Trophoblast cell (in vitro differentiated cells and primary cell): ENCODE results near the gene ADAMTSL3.
A peak's percentile ranks its signal among the peaks of the same experiment; 100 is the strongest.

Experiments used
- DNase-seq, 2 donors: peaks; one replicate each; pipeline ENCODE4 v3.0.0-alpha.2; 2016
- H2AFZ ChIP-seq: 2 replicates; pipeline ENCODE4 v1.6.1; 2013; ENCODE audit warnings: low read length, moderate library complexity, mild to moderate bottlenecking; ENCODE audit not compliant: insufficient read depth, poor library complexity
- H2AK5ac ChIP-seq: 2 replicates; pipeline ENCODE4 v1.6.1; 2013; ENCODE audit warnings: mild to moderate bottlenecking, low read length
- H2BK120ac ChIP-seq: 2 replicates; pipeline ENCODE4 v1.6.1; 2013; ENCODE audit warnings: low read length, mild to moderate bottlenecking, moderate library complexity; ENCODE audit not compliant: insufficient read depth, poor library complexity
- H2BK12ac ChIP-seq: 2 replicates; pipeline ENCODE4 v1.6.1; 2013; ENCODE audit warnings: mild to moderate bottlenecking, low read length, moderate library complexity
- H2BK5ac ChIP-seq: 2 replicates; pipeline ENCODE4 v1.6.1; 2013; ENCODE audit warnings: low read length, low read depth, moderate library complexity, mild to moderate bottlenecking; ENCODE audit not compliant: poor library complexity
- H3K14ac ChIP-seq: 2 replicates; pipeline ENCODE4 v1.6.1; 2013; ENCODE audit warnings: mild to moderate bottlenecking, low read length
- H3K18ac ChIP-seq: 2 replicates; pipeline ENCODE4 v1.6.1; 2013; ENCODE audit warnings: mild to moderate bottlenecking, low read length
- H3K23ac ChIP-seq: 2 replicates; pipeline ENCODE4 v1.6.1; 2013; ENCODE audit warnings: low read length
- H3K27ac ChIP-seq: 2 replicates; pipeline ENCODE4 v1.5.1; 2013; ENCODE audit warnings: low read depth, mild to moderate bottlenecking, inconsistent platforms, low read length, moderate library complexity
- H3K27me3 ChIP-seq: 2 replicates; pipeline ENCODE4 v1.6.1; 2013; ENCODE audit warnings: inconsistent platforms, mild to moderate bottlenecking, low read length, moderate library complexity; ENCODE audit not compliant: insufficient read depth
- H3K36me3 ChIP-seq, 2 experiments: 1 replicate in 1 of 2; 2 replicates in 1 of 2; pipeline ENCODE4 v1.6.1; 2013; ENCODE audit warnings: low read length in 2 of 2, mild to moderate bottlenecking in 2 of 2, moderate library complexity in 1 of 2; ENCODE audit not compliant: insufficient read depth in 2 of 2, control insufficient read depth in 1 of 2
- H3K4ac ChIP-seq: 2 replicates; pipeline ENCODE4 v1.6.1; 2013; ENCODE audit warnings: low read depth, mild to moderate bottlenecking, low read length, moderate library complexity
- H3K4me1 ChIP-seq, 2 experiments: 1 replicate in 1 of 2; 2 replicates in 1 of 2; pipeline ENCODE4 v1.6.1; 2013; ENCODE audit warnings: low read length in 2 of 2, mild to moderate bottlenecking in 2 of 2, moderate library complexity in 1 of 2; ENCODE audit not compliant: insufficient read depth in 2 of 2, control insufficient read depth in 1 of 2
- H3K4me2 ChIP-seq: 2 replicates; pipeline ENCODE4 v1.6.1; 2013; ENCODE audit warnings: inconsistent platforms, mild to moderate bottlenecking, low read length, moderate library complexity
- H3K4me3 ChIP-seq: 2 replicates; pipeline ENCODE4 v1.5.1; 2013; ENCODE audit warnings: mild to moderate bottlenecking, low read depth, low read length, inconsistent platforms
- H3K79me1 ChIP-seq: one replicate; pipeline ENCODE4 v1.6.1; 2013; ENCODE audit warnings: low read length
- H3K79me2 ChIP-seq: 2 replicates; pipeline ENCODE4 v1.6.1; 2013; ENCODE audit warnings: low read length, mild to moderate bottlenecking; ENCODE audit not compliant: control insufficient read depth, insufficient read depth, poor library complexity
- H3K9ac ChIP-seq: 2 replicates; pipeline ENCODE4 v1.6.1; 2013; ENCODE audit warnings: mild to moderate bottlenecking, low read length
- H3K9me3 ChIP-seq: 2 replicates; pipeline ENCODE4 v1.6.1; 2013; ENCODE audit warnings: low read depth, mild to moderate bottlenecking, control low read depth, inconsistent platforms, low read length; ENCODE audit not compliant: insufficient read depth
- H4K12ac ChIP-seq: 2 replicates; pipeline ENCODE4 v1.6.1; 2013; ENCODE audit warnings: low read depth, mild to moderate bottlenecking, low read length, moderate library complexity
- H4K8ac ChIP-seq: 2 replicates; pipeline ENCODE4 v1.6.1; 2013; ENCODE audit warnings: low read depth, mild to moderate bottlenecking, low read length, moderate library complexity
- H4K91ac ChIP-seq: one replicate; pipeline ENCODE4 v1.6.1; 2013; ENCODE audit warnings: low read depth, mild to moderate bottlenecking, low read length, moderate library complexity
- WGBS: extraction: QIAGEN DNeasy Blood & Tissue Kit; methylation state at CpG from one replicate; pipeline ENCODE4 v1.1.7; 2013; ENCODE audit warnings: missing lambda C conversion rate; ENCODE audit not compliant: insufficient read length, insufficient coverage; ENCODE audit errors: extremely low coverage; 5-methylcytosine and 5-hydroxymethylcytosine counted together

ADAMTSL3 gene

GRCh38 chr15:83980637-83981036 is 326.7 kb downstream of the ADAMTSL3 start:
- Histone ChIP-seq H4K12ac (no peak overlapping the region), H3K18ac (no peak overlapping the region), H2BK120ac (no peak overlapping the region), H3K14ac (no peak overlapping the region), H2BK12ac (no peak overlapping the region), H3K4me3 (no peak overlapping the region), H3K4me2 (no peak overlapping the region), H3K9me3 (peaks cover 15% of the 10 kb centered on the region), H3K36me3 (no peaks in the 10 kb centered on the region), H3K27ac (no peak overlapping the region), H2AK5ac (no peak overlapping the region), H3K79me1 (no peaks in the 10 kb centered on the region), H3K27me3 (no peaks in the 10 kb centered on the region), H4K8ac (no peak overlapping the region), H3K79me2 (no peaks in the 10 kb centered on the region), H3K4me1 (no peaks in the 10 kb centered on the region), H3K23ac (no peak overlapping the region), H2BK5ac (no peak overlapping the region), H3K4ac (no peak overlapping the region), H3K9ac (no peak overlapping the region), H2AFZ (no peak overlapping the region), H4K91ac (no peak overlapping the region)
- DNase-seq = no peak
- WGBS = no CpG with 5 or more reads among the region's 4 CpGs

- no peaks in the 10 kb centered on the region for H3K79me2 ChIP-seq
- no CpG with 5 or more reads among the region's 6 CpGs for WGBS
- H3K23ac ChIP-seq = no peak overlapping the region
- peak; percentile 33 to 62 for DNase-seq
- no peak overlapping the region for H2BK120ac ChIP-seq
- no peaks in the 10 kb centered on the region for H3K79me1 ChIP-seq
- H4K8ac ChIP-seq = no peak overlapping the region
- H3K4me2 ChIP-seq = no peak overlapping the region
- no peak overlapping the region for H4K12ac ChIP-seq
- no peak overlapping the region for H2AFZ ChIP-seq
- H3K9me3 ChIP-seq = peaks cover 8% of the 10 kb centered on the region
- H2AK5ac ChIP-seq = no peak overlapping the region
- no peak overlapping the region for H3K14ac ChIP-seq
- H3K36me3 ChIP-seq = no peaks in the 10 kb centered on the region
- no peak overlapping the region for H3K9ac ChIP-seq
- no peaks in the 10 kb centered on the region for H3K4me1 ChIP-seq
- no peak overlapping the region for H3K27ac ChIP-seq
- H3K27me3 ChIP-seq = no peaks in the 10 kb centered on the region
- no peak overlapping the region for H2BK12ac ChIP-seq
- H3K18ac ChIP-seq = no peak overlapping the region
- no peak overlapping the region for H2BK5ac ChIP-seq
- H3K4me3 ChIP-seq = no peak overlapping the region
- no peak overlapping the region for H3K4ac ChIP-seq
- H4K91ac ChIP-seq = no peak overlapping the region
These were observed 328.8 kb downstream of the ADAMTSL3 start for GRCh38 chr15:83982748-83983147.

- no peaks in the 10 kb centered on the region for H3K27me3 ChIP-seq
- H3K79me2 ChIP-seq = no peaks in the 10 kb centered on the region
- no peak overlapping the region for H3K4ac ChIP-seq
- peak in 1 of 2 donors; percentile 26 for DNase-seq
- no peak overlapping the region for H4K8ac ChIP-seq
- no peak overlapping the region for H3K18ac ChIP-seq
- H2BK12ac ChIP-seq = no peak overlapping the region
- no peak overlapping the region for H3K14ac ChIP-seq
- H3K4me3 ChIP-seq = no peak overlapping the region
- no peaks in the 10 kb centered on the region for H3K36me3 ChIP-seq
- peaks cover 2% of the 10 kb centered on the region for H3K9me3 ChIP-seq
- no peak overlapping the region for H3K27ac ChIP-seq
- H2BK120ac ChIP-seq = no peak overlapping the region
- H2BK5ac ChIP-seq = no peak overlapping the region
- H3K79me1 ChIP-seq = no peaks in the 10 kb centered on the region
- no peak overlapping the region for H3K9ac ChIP-seq
- H3K23ac ChIP-seq = no peak overlapping the region
- H2AK5ac ChIP-seq = no peak overlapping the region
- no peak overlapping the region for H4K91ac ChIP-seq
- no peaks in the 10 kb centered on the region for H3K4me1 ChIP-seq
- no peak overlapping the region for H3K4me2 ChIP-seq
- no peak overlapping the region for H2AFZ ChIP-seq
- H4K12ac ChIP-seq = no peak overlapping the region
- WGBS = no CpG with 5 or more reads among the region's 4 CpGs
These were observed 329.9 kb downstream of the ADAMTSL3 start for GRCh38 chr15:83983634-83984458.

- H3K27me3 ChIP-seq = no peaks in the 10 kb centered on the region
- DNase-seq = no peak
These were observed 330.7 kb downstream of the ADAMTSL3 start for GRCh38 chr15:83984601-83985000.

More at GRCh38 chr15:83984601-83985000, 330.7 kb downstream of the ADAMTSL3 start:
- no peak overlapping the region for H2BK120ac ChIP-seq
- no peak overlapping the region for H4K91ac ChIP-seq
- no peak overlapping the region for H2BK12ac ChIP-seq
- no peaks in the 10 kb centered on the region for H3K79me2 ChIP-seq
- H2AK5ac ChIP-seq = no peak overlapping the region
- no peaks in the 10 kb centered on the region for H3K36me3 ChIP-seq
- H3K4me1 ChIP-seq = no peaks in the 10 kb centered on the region
- no peak overlapping the region for H3K4ac ChIP-seq
- no peak overlapping the region for H3K14ac ChIP-seq
- no peak overlapping the region for H3K23ac ChIP-seq
- no peak overlapping the region for H3K18ac ChIP-seq
- H3K9me3 ChIP-seq = peaks cover 1% of the 10 kb centered on the region
- H2BK5ac ChIP-seq = no peak overlapping the region
- no peak overlapping the region for H3K27ac ChIP-seq
- H3K4me3 ChIP-seq = no peak overlapping the region
- H3K4me2 ChIP-seq = no peak overlapping the region
- no peak overlapping the region for H4K8ac ChIP-seq
- H3K79me1 ChIP-seq = no peaks in the 10 kb centered on the region
- H4K12ac ChIP-seq = no peak overlapping the region
- H3K9ac ChIP-seq = no peak overlapping the region
- H2AFZ ChIP-seq = no peak overlapping the region
